Stimulated activated CD4-positive, alpha-beta T cell treated with anti-CD3 and anti-CD28 coated beads, Interleukin-4, amount 100 ng/mL, for 24 hours (primary cell): ENCODE measurements around the gene IRX4.

Experiments
- DNase-seq: peaks from one replicate; pipeline ENCODE4 v3.0.0-alpha.2; 2020

The IRX4 gene

DNA sequence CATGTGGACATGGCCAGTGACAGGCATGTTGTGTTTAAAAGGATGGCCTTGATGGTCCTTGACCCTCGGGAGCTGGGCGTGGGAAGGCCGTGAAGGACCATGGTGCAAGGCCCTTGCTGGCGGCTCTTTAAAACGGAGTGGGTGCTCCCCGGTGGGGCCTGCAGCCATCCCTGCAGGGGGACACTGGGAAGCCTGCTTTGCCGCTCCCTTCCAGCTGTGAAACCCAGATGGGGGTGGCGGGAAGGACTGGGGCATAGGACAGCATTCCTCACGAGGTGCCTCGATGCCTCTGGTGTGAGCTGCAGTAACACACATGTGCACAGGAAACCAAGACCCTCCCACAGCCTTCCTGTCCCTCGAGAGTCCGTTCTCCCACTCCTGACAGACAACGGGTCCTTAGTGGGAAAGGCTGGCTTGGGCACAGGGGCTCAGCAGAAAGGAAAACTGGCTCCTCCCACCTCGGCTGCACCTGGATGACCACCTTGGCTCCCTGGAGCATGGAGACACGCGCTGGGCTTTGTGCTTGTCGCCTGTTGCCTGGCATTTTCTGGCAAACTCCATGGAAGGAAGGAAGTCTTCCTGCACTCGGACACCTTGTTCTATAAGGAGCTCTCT lies 30.3 kb upstream of the IRX4 start:
- no peak for DNase-seq

DNA sequence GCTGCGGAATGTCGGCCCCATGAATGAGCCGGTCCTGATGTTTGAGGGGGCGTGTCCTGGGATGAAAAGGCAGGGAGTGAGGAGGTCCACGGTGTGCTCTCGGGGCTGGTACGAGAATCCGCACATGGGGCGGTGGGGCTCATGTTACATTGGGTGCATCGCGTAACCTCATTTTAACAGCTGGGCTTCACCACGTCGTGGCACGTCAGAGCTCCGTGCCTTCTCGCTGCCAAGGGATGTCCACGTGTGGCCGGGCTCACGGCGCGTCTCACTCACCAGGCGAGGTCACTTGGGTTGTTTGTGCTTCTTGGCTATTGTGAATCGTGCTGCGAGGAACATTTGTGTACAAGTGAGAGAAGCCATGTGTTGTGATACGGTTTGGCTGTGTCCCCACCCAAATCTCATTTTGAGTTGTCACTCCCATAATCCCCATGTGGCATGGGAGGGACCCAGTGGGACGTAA lies 29.1 kb upstream of the IRX4 start:
- DNase-seq: no peak

DNA sequence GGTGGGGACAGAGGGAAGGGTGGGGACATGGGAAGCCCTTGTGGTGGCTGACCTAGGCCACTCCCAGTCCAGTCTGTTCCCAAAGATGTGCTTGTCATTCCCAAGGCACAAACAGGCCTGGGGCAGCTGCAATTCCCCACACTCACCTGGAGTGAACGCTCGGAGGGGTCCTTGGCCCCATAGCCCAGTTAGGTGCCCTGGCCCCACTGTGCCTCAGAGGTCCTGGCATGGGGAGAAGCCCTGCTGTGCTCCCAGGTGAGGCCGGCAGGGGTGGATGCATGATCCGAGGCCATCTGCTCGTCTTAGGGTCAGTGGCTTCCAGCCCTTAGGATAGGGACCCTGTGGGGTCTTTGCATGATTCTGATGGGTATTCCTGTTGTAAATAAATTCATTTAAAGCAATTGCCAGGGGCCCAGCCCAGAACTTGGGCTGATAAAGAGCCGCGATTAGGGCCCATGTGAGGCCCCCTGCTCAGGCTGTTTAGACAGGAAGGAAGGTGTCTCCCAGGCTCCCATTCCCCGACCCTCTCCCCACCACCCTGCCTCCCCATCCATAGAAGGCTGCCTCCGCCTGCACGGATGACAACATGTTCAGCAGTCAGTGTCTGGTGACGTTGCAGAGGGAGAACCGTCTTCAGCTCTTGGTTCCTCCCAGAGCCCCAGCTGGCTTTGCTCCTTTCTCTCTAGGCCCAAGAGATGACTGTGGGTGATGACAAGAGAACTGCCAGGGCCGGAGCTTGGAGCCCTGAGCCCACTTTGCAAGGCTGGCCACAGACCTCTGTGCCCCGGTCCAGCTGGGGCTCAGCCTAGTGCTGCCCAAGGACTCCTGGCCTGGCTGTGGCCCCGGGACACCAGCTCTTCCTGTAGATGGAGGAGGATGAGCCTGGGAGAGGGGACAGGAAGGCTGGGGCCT lies 28.4 kb upstream of the IRX4 start:
- DNase-seq: no peak

DNA sequence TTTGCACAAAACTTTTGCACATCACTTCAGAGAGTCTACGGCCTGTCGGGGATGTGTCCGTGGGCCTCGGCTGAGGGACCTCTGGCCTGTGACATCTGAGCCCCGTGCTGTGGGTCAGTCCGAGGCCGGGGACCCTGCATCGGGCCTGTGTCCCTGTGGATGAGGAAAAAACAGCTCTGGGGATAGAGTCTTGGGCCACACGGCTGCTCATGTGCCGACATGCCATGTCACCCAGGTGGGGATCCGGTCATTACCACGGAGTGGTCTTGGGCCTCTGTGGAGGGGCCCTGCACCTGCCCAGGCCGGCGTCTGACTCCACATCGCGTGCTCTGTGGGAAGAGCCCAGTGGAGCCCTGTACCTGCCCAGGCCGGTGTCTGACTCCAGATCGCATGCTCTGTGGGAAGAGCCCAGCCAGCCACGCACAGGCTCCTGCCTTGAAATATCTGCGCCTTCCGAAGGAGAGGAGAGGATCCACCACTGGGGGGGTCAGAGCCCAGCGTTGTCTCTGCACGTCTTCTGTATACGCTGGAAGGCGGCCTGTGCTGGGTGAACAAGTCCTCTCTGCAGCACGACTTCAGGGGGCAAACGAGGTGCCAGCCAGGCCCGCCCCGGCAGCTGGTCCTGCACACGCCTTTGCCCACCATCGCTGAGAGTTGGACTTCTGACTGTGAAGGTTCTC lies 27.5 kb upstream of the IRX4 start:
- no peak for DNase-seq

DNA sequence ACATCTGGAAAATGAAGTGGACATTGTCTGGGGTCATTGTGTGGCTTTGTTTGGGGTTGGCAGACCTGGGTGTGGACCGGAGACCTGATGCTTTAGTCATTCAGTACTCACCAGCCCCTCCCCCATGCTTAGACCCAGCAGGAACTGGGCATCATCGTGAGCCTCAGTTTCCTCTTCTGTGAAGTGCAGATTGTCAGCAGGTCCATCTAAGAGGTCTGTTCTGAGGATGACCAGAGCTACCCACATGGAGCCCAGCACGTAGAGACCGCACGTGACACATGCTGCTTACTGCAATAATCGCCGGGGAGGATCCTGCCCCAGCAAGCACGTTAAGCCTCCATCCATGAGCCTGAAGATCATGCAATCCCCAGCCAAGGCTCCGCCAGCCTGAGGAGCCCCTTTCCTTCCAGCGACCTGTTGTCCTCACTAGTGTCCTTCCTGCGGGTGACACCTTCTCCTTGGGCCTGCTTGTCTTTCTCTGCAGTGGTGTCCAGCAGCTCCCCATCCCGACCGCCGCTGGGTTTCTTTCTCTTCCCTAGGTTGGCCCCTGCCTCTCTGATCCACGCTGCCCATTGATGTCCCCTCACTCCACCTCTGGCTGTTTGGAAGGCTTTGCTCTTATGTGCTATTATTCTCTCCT lies 26.7 kb upstream of the IRX4 start:
- DNase-seq: no peak

DNA sequence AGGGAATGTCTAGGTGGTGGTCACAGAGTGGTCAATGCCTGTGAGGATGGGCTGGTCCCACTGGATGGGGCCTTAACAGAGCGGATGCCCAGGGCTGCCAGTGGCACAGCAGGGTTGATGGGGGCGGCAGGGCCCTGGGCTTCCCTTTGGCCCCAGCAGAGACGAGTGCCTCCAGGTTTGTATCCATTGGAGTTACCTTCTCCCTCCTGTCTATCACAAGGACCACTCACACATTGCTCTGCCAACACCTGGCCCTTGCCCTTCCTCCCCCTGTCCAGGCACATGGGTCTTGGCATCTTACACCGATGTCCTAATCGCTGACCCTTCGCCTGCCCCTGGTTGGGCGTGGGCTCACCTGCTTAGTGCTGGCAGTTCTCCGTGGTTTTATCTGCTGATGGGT lies 26.2 kb upstream of the IRX4 start:
- no peak for DNase-seq

DNA sequence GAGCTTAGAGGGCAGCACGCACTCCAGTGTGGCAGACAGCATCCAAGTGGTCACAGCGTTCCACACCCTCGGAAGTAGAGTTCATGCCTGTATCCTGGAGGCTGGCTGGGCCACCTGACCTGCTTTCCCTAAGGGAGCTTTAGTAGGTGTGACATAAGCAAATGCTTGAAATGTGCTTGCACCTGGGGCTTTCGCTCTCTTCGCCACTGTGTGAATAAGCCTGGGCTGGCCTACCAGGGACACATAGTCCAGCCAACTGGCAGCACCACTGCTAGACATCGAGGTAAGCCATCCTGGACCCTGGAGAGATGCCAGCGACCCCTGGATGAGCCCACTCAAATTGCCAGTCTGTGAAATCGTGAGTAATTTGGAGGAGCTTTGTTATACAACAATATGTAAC lies 24.9 kb upstream of the IRX4 start:
- no peak for DNase-seq

DNA sequence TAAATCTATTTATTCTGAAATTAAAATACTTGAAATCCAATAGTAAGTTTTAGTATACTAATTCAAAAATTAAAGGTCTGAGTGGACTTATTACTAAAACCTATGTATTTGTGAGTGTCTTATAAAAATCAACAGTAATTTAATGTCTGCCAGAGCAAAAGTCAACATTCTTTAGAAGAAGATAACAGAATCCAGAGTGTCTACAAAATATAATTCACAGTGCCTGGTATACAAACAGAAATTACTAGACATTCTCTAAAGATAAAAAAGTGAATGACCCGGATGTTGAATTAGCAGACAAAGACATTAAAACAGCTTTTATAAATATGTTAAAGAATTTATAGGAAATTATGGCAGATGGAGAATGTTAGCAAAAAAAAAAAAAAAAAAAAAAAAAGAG lies 22.4 kb upstream of the IRX4 start:
- DNase-seq: no peak

DNA sequence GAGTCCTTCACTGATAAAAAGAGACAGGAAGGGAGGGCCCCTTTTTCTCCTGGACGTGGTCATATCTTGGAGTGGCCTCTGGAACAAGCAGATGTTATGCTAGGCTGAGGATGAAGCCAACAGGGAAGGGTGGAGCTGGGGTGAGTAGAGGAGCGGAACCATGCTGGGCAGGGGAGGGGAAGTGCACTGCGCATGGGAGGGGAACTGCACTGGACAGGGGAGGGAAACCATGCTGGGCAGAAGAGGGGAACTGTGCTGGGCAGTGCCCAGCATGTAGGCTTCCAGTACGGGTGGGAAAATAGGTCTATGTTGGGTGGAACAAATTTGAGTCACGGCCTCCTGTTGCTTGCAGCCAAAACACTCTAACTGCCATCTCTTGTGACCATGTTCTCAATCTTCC lies 19.3 kb upstream of the IRX4 start:
- no peak for DNase-seq

DNA sequence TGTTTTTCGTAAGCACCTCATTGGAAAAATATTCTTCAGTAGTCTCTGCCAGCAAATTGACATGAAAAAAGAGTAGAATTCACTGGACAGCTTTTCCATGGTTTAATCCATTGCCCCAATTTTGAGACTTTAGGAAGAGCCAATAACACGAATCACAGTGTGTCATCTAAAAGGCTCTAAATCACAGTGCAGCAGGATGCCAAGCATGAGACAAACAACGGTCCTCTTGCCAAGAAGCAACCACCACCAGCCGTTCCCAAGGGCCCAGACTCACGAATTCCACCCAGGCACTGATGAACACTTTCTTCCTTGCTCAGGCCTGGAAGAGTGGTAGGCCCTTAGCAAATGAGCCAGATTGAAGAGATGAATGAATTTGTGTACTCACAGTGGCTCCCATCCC lies 18.3 kb upstream of the IRX4 start:
- DNase-seq: no peak

DNA sequence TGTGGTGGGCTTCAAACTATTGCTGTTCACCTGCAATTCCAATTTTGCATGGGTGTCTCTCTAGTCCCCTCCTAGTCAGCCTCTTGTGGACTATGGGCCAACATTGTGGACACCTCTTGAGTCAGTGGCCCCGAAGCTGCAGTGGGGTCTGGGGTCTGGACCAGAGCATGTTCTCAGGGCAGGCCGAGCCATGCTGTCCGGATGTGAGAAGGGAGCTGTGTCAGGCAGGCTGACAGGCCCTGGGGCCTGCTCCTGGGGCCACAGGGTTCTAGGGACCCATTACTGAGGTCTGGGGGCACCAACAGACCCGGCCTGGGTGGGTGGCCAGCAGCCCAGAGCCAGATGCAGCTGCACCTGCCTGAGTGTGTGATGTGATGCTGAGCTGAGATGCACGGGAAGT lies 16.5 kb upstream of the IRX4 start:
- DNase-seq: no peak

DNA sequence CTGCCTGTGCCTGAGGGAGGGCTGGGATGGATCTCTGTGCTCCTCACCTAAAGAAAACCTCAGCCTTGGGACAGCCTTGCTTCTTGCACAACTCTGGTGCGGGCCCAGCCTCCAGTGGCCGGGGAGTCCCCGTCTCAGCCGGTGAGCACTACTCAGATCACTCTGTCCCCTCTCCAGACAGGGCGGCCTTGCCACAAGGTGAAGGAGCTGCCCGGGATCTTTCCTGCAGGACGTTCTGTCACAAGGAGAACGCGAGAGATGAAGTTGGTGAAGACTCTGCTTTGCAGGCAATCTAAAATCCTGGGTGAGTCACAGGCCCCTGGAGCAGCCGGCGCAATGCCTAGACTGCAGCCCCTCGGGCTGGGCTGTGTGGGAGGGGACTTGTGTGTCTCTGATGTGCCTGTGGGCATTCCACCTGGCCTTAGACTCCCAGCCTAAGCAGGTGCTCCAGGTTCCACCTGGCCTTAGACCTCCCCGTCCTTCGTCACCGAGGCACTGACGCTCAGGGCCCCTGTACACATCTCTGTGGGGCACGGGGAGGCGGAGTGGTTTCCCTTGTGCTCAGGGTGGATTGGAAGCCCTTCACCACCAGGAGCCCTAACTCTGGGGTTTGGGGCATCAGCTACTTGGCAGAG lies 15.2 kb upstream of the IRX4 start:
- DNase-seq: no peak

DNA sequence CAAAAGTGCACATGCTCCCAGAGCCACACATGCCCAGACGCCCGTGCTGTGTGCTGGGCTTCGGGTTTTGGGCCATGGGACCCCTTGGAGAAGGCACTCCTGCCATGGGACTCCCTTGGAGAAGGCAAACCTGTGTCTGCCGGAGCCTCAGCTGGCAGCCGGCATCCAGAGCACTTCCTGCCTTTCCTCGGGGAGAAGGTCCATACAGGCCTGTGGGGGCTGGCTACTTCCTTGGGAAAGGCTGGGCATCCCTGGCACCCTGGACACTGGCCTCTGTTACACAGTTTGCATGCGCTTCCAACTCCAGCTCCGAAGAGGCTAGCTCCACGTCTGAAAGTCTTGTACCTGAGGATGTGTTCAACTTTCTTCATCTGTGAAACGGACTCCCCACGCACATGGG lies 14.7 kb upstream of the IRX4 start:
- DNase-seq: no peak

DNA sequence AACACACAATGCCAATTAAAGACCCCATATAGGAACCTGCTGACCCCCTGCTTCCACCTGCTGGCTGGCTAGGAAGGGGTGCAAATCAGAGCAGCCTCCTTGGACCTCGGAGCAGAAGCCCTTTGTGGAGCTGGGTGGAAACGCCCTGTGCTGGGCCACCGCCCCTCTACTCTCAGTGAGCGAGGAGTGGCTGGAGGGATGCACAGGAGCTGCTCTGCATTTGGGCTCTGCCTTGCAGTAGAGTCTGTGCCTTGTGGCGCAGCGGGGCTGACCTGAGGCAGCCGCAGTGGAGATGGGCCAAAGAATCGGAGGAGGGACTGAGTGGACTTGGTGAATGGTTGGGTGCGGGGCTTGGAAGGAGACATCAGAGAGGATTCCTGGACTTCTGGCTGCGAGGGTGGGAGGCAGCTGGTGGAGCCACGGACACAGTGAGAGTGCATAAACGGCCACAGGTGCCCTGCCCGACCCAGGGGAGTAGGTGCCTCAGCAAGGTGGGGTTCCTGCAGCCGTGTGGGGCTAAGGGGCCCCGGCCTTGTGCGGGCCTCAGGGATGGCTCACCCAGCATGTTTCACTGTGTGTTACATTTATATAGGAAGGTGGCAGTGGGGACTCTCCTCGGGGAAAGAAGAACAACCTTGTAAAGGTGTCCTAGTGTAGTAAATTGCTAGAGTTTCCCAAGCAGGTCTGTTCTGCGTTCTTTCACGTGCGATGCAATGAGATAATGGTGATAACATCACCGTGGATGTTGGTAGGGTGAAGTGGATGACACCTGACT lies 14.1 kb upstream of the IRX4 start:
- no peak for DNase-seq

DNA sequence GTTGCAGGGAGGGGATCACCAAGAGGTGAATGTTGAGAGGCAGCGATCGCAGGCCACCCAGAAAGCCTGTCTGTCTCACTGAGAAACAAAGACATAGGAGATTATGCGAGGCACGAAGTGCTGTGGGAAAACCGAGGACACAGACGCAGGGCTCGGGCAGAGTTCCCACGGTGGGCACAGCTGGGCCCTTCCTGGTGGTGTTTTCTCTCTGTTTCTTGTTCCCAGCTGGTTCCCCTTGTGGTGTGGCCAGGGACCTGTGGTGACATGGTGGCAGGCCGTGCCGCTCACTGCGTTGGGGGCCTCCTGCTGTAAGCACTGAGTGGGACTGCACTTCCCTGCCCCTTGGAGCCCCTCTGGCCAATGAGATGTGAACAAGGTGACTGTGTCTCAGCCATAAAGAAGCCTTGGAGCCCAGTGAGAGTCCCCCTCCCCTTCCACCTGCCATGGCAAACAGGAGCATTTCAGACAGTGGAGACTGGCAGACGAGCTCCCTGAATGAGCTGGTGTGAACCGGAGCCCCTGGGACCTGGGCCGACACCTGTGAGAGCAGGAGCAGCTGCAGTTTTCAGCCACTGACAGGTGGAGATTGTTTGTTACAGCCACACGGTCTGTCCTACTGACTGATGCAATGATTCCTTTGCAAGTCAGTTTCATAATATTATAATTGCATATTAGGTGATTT lies 13.2 kb upstream of the IRX4 start:
- no peak for DNase-seq

DNA sequence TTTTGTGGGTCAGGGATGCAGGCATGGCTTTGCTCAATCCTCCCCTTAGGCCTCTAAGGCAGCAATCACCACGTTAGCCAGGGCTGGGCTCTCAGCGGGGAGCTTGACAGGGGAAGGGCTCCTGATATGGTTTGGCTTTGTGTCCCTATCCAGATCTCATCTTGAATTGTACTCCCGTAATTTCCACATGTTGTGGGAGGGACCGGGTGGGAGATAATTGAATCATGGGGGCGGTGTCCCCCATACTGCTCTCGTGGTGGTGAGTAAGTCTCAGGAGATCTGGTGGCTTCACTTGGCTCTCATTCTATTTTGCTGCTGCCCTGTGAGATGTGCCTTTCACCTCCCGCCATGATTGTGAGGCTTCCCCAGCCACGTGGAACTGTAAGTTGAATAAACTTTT lies 11.5 kb upstream of the IRX4 start:
- no peak for DNase-seq

DNA sequence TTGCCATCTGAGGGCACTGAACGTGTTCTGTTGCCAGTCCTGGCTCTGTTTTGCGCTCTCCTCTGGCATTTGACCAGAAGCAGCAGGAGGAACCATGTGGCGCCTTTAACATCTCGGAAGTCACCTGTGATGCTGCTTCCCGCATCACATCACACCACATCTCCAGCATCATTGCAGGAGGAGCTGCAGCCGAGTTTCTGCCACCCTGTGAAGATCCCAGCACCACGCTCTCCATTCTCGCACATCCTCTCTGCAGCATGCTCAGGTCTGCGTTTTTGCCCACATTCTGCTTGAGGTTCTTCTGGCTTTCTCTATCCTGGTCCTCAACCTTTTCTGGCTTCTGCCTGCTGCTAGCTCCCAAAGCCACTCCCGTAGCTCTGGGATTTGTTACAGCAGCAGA lies 11.0 kb upstream of the IRX4 start:
- no peak for DNase-seq

DNA sequence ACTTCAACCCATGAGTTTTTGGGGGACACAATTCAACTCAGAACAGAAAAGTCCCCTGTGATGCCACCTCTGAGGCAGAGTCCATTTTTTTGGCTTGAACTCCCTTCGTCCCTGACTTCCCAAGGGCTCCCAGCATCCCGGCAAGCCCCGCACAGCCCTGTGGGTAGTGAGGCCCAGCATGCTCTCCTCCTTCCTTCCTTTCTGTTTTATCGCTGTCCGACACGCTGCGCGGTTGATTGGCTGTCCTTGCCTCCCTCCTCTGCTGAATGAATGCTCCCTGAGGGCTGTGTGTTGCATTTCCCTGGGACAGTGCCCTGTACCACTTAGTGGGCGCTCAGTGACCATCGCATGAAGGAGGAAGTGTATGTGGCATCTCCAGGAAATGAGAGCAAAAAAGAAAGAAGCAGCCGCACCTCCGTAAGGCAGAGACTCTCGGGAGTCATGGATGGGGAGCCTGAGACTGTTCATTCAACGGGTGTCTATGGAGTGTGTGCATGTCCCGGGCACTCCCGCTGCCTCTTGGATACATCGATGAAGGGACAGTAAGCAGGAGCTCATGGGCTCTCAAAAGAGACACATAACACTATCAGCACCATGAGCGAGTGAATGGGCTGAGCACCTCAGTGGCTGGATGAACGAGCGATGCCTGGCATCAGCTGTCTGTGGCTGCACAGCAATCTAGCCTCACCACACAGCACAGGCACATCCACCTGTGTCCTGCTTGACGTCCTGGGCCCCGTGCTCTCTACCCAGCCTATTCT lies 10.1 kb upstream of the IRX4 start:
- DNase-seq: no peak

DNA sequence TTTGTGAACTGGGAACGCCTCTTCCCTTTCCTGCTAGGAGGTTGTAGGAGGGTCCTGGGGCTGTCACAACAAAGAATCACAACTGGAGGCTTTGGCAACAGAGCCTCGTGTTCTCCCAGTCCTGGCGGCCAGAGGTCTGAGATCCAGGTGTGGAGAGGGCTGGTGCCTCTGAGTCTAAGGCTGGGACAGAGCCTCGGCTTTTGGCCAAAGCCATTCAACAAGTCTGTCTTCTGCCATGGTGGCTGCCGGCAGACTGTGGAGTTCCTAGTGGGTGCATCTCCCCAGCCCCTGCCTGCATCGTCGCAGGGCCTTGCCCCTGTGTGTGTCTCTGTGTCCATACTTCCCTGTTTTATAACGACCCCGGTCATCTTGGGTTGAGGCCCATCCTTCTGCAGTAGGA lies 9.5 kb upstream of the IRX4 start:
- no peak for DNase-seq

DNA sequence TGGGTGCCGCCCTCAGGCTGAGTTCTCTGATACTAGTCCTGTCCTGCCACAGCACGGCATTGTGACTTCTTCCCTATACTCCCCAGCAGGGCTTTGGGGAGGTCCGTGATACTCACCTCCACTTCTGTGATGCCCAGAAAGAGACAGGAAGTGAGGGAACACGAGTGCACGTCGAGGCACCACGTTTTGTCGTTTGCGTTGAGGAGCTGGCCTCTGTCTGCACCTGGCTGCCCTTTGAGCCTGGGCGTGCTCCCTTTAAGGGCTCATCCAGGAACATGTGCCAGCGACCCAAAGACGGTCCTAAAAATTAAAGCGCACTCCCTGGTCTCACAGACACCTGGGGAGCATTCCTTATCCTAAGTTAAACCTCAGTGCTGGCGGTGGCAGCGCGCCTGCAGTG lies 8.7 kb upstream of the IRX4 start:
- no peak for DNase-seq

DNA sequence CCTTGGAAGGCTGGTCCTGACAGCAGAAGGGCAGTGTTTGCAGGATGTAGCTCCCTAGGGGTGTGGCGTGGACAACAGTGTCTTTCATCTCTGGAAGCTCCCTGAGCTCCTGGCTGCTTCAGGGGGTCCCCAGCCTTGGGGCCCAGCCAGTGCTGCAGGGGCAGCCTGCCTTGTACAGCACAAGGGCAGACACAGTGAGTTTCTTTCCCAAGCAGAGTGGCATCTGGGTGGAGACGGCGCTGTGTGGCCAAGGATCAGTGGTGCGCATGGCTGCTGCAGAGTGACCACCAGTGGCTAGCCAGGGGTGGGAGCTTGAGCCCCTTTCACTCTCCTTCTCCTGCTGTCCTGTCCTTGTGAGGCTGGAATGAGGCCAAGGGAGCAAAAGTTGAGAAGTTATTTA lies 7.6 kb upstream of the IRX4 start:
- no peak for DNase-seq
